H1 (cell line): ENCODE measurements around the gene PPM1M. TPM values are rescaled to one million over a fixed set of nuclear protein-coding genes. Genes with fewer than 3 reads are reported as not detected.

Experiments used
- BACH1 ChIP-seq: IDR thresholded peaks from 2 replicates; pipeline ENCODE4 v1.6.1; 2012; ENCODE audit warnings: low read length, improper control_type of control experiment
- CEBPB ChIP-seq: IDR thresholded peaks from 2 replicates; pipeline ENCODE4 v1.6.1; 2012; ENCODE audit warnings: low read depth, low read length
- MAX ChIP-seq: IDR thresholded peaks from 2 replicates; pipeline ENCODE4 v1.6.1; 2012; ENCODE audit warnings: inconsistent platforms
- NANOG ChIP-seq: IDR thresholded peaks from 2 replicates; pipeline ENCODE4 v1.6.1; 2011; ENCODE audit warnings: low read length, low read depth, mild to moderate bottlenecking, inconsistent platforms; ENCODE audit not compliant: insufficient read depth, poor library complexity, severe bottlenecking
- SAP30 ChIP-seq: fragments of 300-600 bp; sonication (generic); IDR thresholded peaks from 2 replicates; pipeline ENCODE4 v1.7.1; 2012; ENCODE audit warnings: low read length, moderate library complexity, mild to moderate bottlenecking, inconsistent platforms; ENCODE audit not compliant: insufficient read depth, insufficient replicate concordance
- polyA plus RNA-seq, 7 experiments: library from polyadenylated mRNA; depleted of rRNA in 3 of 7; stranded (reverse) in 5 of 7; unstranded in 2 of 7; fragments of >200 nt in 5 of 7; fragments of 200-250 nt in 2 of 7; gene quantifications; 1 replicate in 5 of 7; 2 replicates in 1 of 7; 4 replicates in 1 of 7; pipeline versions ENCODE4 v1.2.1 to v1.2.3, GENCODE V29; 2011 to 2013; ENCODE audit warnings: missing spikeins in 2 of 7, mixed read lengths in 2 of 7
- total RNA-seq: library from RNA; stranded (reverse); fragmentation: NEBNext Ultra II Directional; extraction: Animal tissue kit (Norgen Biotek cat#: 25700); gene quantifications from 2 replicates; pipeline ENCODE4 v1.2.1, GENCODE V29; 2021

Gene PPM1M
- total and polyA plus RNA-seq, 2 of the 8 experiments (the other 6 are each of a cell fraction or from before 2014, with no cell fraction given), result 5.2 to 6.3 TPM

- TF ChIP-seq MAX, result no peak
- TF ChIP-seq CEBPB, result no peak
- no peak for TF ChIP-seq NANOG
- no peak for TF ChIP-seq BACH1
- no peak for TF ChIP-seq SAP30
Observed at GRCh38 chr3:52240886-52241370, 4.6 kb upstream of the PPM1M start (continued).
